ENCODE measurements around the gene MACROD2.
A peak's percentile ranks its signal among the peaks of the same experiment; 100 is the strongest.

Gene MACROD2

DNA sequence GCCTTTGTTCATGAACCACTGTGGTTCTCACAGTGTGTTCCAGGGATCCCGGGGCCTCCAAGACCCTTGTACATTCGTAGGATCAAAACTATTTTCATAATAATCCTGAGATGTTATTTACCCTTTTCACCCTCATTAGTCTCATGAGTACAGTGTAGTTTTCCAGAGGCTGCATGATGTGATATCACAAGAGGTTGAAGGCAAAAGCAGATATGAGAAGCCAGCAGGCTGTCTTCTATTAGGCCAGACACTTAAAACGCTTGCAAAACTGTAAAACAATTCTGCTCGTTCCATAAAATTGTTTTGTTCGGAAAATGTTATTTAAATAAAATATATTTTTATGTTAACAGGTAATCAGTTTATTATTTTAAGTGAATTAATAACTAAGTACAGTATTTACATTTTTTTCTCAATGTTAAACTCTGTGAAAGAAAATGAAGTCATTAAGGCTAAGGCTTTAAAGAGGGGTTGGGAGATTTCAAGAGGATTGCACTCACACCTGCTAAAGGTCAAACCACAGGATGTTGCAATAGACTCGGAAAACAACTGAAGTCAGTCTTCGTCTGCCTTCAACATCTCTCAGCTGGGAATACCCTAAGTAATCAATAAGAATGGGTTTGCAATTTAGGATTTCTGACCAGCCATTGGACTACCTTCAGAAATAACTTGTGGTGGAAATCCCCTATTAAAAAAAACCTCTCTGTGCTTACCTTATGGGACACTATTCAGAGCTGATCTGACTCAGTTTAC, 2103.7 kb downstream of the MACROD2 start:
- Mint-ChIP-seq H3K4me3 (no peak overlapping the region), H3K27me3 (no peaks in the 10 kb centered on the region), H3K4me1 (peaks cover 11% of the 10 kb centered on the region), H3K27ac (no peak overlapping the region), H3K9me3 (no peaks in the 10 kb centered on the region), H3K36me3 (no peaks in the 10 kb centered on the region)
- no peak for ATAC-seq (ENCODE audit: low read depth)
- no peak for DNase-seq (ENCODE audit: low spot score in 2 of 2)

DNA sequence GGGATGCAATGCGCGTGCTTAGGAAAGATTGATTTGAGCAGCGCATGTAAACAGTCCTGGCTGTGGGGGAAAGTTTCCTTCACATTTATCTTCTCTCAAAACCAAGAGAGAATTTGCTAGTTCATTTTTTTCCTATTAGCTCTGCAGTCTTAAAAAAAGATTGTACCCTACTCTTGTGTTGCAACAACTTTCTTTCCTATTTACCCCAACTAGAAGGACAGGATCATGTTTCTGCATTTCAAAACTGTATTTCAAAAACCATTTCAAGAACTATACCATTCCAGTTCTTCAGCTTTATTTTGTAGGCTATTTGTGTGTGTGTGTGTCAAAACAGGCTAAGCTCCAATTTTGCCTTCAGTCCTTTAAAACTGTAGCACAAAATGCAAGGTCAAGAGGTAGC, 2104.8 kb downstream of the MACROD2 start:
- DNase-seq (ENCODE audit: low spot score in 2 of 2) (no peak), ATAC-seq (ENCODE audit: low read depth) (no peak)
- Mint-ChIP-seq H3K4me1 (peaks cover 11% of the 10 kb centered on the region), H3K27me3 (no peaks in the 10 kb centered on the region), H3K36me3 (no peaks in the 10 kb centered on the region), H3K4me3 (no peak overlapping the region), H3K9me3 (no peaks in the 10 kb centered on the region), H3K27ac (no peak overlapping the region)

DNA sequence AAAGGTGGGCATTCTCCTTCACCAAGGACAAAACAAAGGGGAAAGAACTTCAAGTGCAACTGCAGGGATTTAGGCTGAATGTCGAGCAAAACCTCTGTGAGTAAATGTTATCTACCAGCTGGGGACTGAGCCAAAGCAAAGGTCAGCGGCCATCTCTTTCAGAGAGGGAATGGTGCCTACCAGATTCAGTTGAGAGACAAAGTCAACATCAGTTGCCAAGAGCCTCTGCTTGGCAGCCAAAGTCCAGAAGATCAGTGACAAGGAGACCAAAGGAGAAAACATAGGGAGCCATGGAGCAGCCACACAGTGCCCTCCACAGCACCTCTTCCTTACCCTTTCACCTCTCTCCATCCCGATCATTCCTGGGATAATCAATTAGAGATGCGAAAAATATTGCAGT, 2105.5 kb downstream of the MACROD2 start:
- no peaks in the 10 kb centered on the region for H3K36me3 Mint-ChIP-seq
- no peaks in the 10 kb centered on the region for H3K27me3 Mint-ChIP-seq

More for the DNA sequence above, 2105.5 kb downstream of the MACROD2 start:
- no peak for ATAC-seq (ENCODE audit: low read depth)
- H3K9me3 Mint-ChIP-seq, result no peaks in the 10 kb centered on the region
- H3K4me3 Mint-ChIP-seq, result no peak overlapping the region
- DNase-seq (ENCODE audit: low spot score in 2 of 2), result no peak
- H3K27ac Mint-ChIP-seq, result peak overlapping the region; percentile 2
- H3K4me1 Mint-ChIP-seq, result peaks cover 8% of the 10 kb centered on the region
